IMR-90 (cell line): ENCODE results near the gene SEL1L2. TPM values are rescaled to one million over a fixed set of nuclear protein-coding genes. Genes with fewer than 3 reads are reported as not detected.

Experiments used
- ATAC-seq: fragments of 200-7000 bp; cut with Tn5 transposase; 2 replicates; pipeline ENCODE4 v1.9.1; 2020; ENCODE audit warnings: low read depth, mild to moderate bottlenecking, moderate library complexity
- BruUV-seq: library from RNA; stranded (reverse); fragments of 400-500 nt; replicated peaks from 2 replicates; lab custom pipeline; 2021; lab: Mats Ljungman, UMichigan
- CTCF ChIA-PET: fragments of 300-600 bp; formaldehyde crosslinking; extraction: SDS; loops from one replicate; lab custom pipeline; 2021; ENCODE audit warnings: antibody characterized with exemption; lab: Yijun Ruan, JAX
- POLR2A ChIA-PET: fragments of 300-600 bp; sonication (Branson Sonifier 250); formaldehyde crosslinking; loops from one replicate; lab custom pipeline; 2022; ENCODE audit warnings: antibody characterized with exemption; ENCODE audit not compliant: unreplicated experiment; lab: Charles Lee
- DNase-seq: peaks from one replicate; pipeline ENCODE4 v3.0.0; 2013
- H2AFZ ChIP-seq: replicated peaks from 2 replicates; pipeline ENCODE3; 2013; ENCODE audit warnings: low read length, mild to moderate bottlenecking; ENCODE audit not compliant: poor library complexity
- H2AK5ac ChIP-seq: 2 replicates; pipeline ENCODE4 v1.6.1; 2013; ENCODE audit warnings: low read depth, low read length, inconsistent platforms
- H2AK9ac ChIP-seq: replicated peaks from 2 replicates; pipeline ENCODE3; 2013; ENCODE audit warnings: mild to moderate bottlenecking, low read depth, low read length, moderate library complexity; ENCODE audit not compliant: poor library complexity
- H2BK120ac ChIP-seq: 2 replicates; pipeline ENCODE4 v1.6.1; 2013; ENCODE audit warnings: low read depth, low read length, inconsistent platforms
- H2BK15ac ChIP-seq: 3 replicates; pipeline ENCODE4 v1.6.1; 2013; ENCODE audit warnings: low read depth, low read length, inconsistent platforms
- H2BK20ac ChIP-seq: 2 replicates; pipeline ENCODE4 v1.6.1; 2013; ENCODE audit warnings: low read depth, mild to moderate bottlenecking, inconsistent platforms, low read length, moderate library complexity
- H2BK5ac ChIP-seq: 2 replicates; pipeline ENCODE4 v1.6.1; 2013; ENCODE audit warnings: mild to moderate bottlenecking, low read depth, low read length, inconsistent platforms; ENCODE audit not compliant: poor library complexity, severe bottlenecking
- H3K14ac ChIP-seq: replicated peaks from 2 replicates; pipeline ENCODE4 v1.6.1; 2013; ENCODE audit warnings: low read depth, low read length, inconsistent platforms
- H3K18ac ChIP-seq: 2 replicates; pipeline ENCODE4 v1.6.1; 2013; ENCODE audit warnings: low read depth, low read length, control low read depth
- H3K23ac ChIP-seq: 2 replicates; pipeline ENCODE4 v1.6.1; 2013; ENCODE audit warnings: low read depth, low read length, inconsistent platforms
- H3K27ac ChIP-seq: 2 replicates; pipeline ENCODE4 v1.5.1; 2013; ENCODE audit warnings: mild to moderate bottlenecking, control low read depth, low read length; ENCODE audit not compliant: insufficient read depth
- H3K27me3 ChIP-seq: 2 replicates; pipeline ENCODE4 v1.6.1; 2013; ENCODE audit warnings: low read length; ENCODE audit not compliant: control insufficient read depth, insufficient read depth
- H3K36me3 ChIP-seq: 2 replicates; pipeline ENCODE4 v1.6.1; 2013; ENCODE audit warnings: low read length, mixed read lengths; ENCODE audit not compliant: control insufficient read depth, insufficient read depth
- H3K4ac ChIP-seq: 2 replicates; pipeline ENCODE4 v1.6.1; 2013; ENCODE audit warnings: low read depth, low read length, inconsistent platforms
- H3K4me1 ChIP-seq: 2 replicates; pipeline ENCODE4 v1.6.1; 2013; ENCODE audit warnings: low read length, mixed read lengths; ENCODE audit not compliant: control insufficient read depth, insufficient read depth
- H3K4me2 ChIP-seq: 2 replicates; pipeline ENCODE4 v1.6.1; 2013; ENCODE audit warnings: low read depth, mild to moderate bottlenecking, control low read depth, low read length, moderate library complexity
- H3K4me3 ChIP-seq: 2 replicates; pipeline ENCODE4 v1.5.1; 2013; ENCODE audit warnings: low read depth, mild to moderate bottlenecking, control low read depth, low read length, moderate library complexity; ENCODE audit not compliant: insufficient read depth
- H3K56ac ChIP-seq: 2 replicates; pipeline ENCODE4 v1.6.1; 2013; ENCODE audit warnings: low read length, inconsistent platforms; ENCODE audit not compliant: insufficient read depth; ENCODE audit errors: extremely low read depth
- H3K79me1 ChIP-seq, 2 experiments: 2 replicates each; pipeline ENCODE4 v1.6.1; 2013; ENCODE audit warnings: low read length in 2 of 2, inconsistent platforms in 1 of 2, low read depth in 1 of 2
- H3K9ac ChIP-seq: 2 replicates; pipeline ENCODE4 v1.6.1; 2013; ENCODE audit warnings: low read depth, low read length, control low read depth
- H3K9me1 ChIP-seq: 2 replicates; pipeline ENCODE4 v1.6.1; 2013; ENCODE audit warnings: low read length, inconsistent platforms; ENCODE audit not compliant: insufficient read depth
- H3K9me3 ChIP-seq: 2 replicates; pipeline ENCODE4 v1.6.1; 2013; ENCODE audit warnings: low read length; ENCODE audit not compliant: control insufficient read depth, insufficient read depth
- H4K20me1 ChIP-seq: 2 replicates; pipeline ENCODE4 v1.6.1; 2013; ENCODE audit warnings: low read length, inconsistent platforms; ENCODE audit not compliant: insufficient read depth
- H4K5ac ChIP-seq: 2 replicates; pipeline ENCODE4 v1.6.1; 2013; ENCODE audit warnings: mild to moderate bottlenecking, low read depth, low read length, control low read depth
- H4K8ac ChIP-seq, 2 experiments: 2 replicates each; pipeline ENCODE4 v1.6.1; 2013; ENCODE audit warnings: low read depth in 2 of 2, low read length in 2 of 2, control low read depth in 1 of 2, inconsistent platforms in 1 of 2
- H4K91ac ChIP-seq: 2 replicates; pipeline ENCODE4 v1.6.1; 2013; ENCODE audit warnings: low read depth, low read length, inconsistent platforms; ENCODE audit not compliant: insufficient read depth
- BHLHE40 ChIP-seq: fragments of 150-350 bp; IDR thresholded peaks from 2 replicates; pipeline ENCODE4 v1.6.1; 2016; ENCODE audit warnings: mild to moderate bottlenecking, low read depth, low read length
- CEBPB ChIP-seq: IDR thresholded peaks from 2 replicates; pipeline ENCODE4 v1.6.1; 2012; ENCODE audit warnings: low read depth, low read length, improper control_type of control experiment
- CHD1 ChIP-seq: IDR thresholded peaks from 2 replicates; pipeline ENCODE4 v1.6.1; 2012; ENCODE audit warnings: low read depth, low read length, improper control_type of control experiment
- CTCF ChIP-seq: conservative IDR thresholded peaks from 2 replicates; pipeline ENCODE4 v1.5.1; 2012; ENCODE audit warnings: mild to moderate bottlenecking, low read depth, low read length, improper control_type of control experiment
- FOS ChIP-seq: fragments of 150-350 bp; IDR thresholded peaks from 2 replicates; pipeline ENCODE4 v1.6.1; 2016; ENCODE audit warnings: low read depth, low read length
- MAFK ChIP-seq: IDR thresholded peaks from 2 replicates; pipeline ENCODE4 v1.6.1; 2012; ENCODE audit warnings: low read depth, low read length, improper control_type of control experiment
- MAZ ChIP-seq: IDR thresholded peaks from 2 replicates; pipeline ENCODE4 v1.6.1; 2012; ENCODE audit warnings: low read depth, mild to moderate bottlenecking, low read length, improper control_type of control experiment, moderate library complexity, borderline replicate concordance
- MXI1 ChIP-seq: IDR thresholded peaks from 2 replicates; pipeline ENCODE4 v1.6.1; 2012; ENCODE audit warnings: low read depth, mild to moderate bottlenecking, low read length, moderate library complexity, borderline replicate concordance
- NFE2L2 ChIP-seq: fragments of 150-350 bp; IDR thresholded peaks from 2 replicates; pipeline ENCODE4 v1.6.1; 2016; ENCODE audit warnings: low read depth, mild to moderate bottlenecking, low read length
- POLR2A ChIP-seq: IDR thresholded peaks from 2 replicates; pipeline ENCODE4 v1.6.1; 2012; ENCODE audit warnings: mild to moderate bottlenecking, low read depth, low read length
- RAD21 ChIP-seq: IDR thresholded peaks from 2 replicates; pipeline ENCODE4 v1.6.1; 2012; ENCODE audit warnings: low read length, improper control_type of control experiment
- RCOR1 ChIP-seq: IDR thresholded peaks from 2 replicates; pipeline ENCODE4 v1.6.1; 2012; ENCODE audit warnings: mild to moderate bottlenecking, low read length, improper control_type of control experiment; ENCODE audit not compliant: insufficient replicate concordance
- RFX5 ChIP-seq: IDR thresholded peaks from 2 replicates; pipeline ENCODE4 v1.8.0; 2012; ENCODE audit warnings: low read depth, mild to moderate bottlenecking, low read length, moderate library complexity
- SMC3 ChIP-seq: fragments of 150-350 bp; IDR thresholded peaks from 2 replicates; pipeline ENCODE4 v1.6.1; 2016; ENCODE audit warnings: low read depth, mild to moderate bottlenecking, antibody characterized with exemption, low read length, moderate library complexity
- USF2 ChIP-seq: fragments of 150-350 bp; IDR thresholded peaks from 2 replicates; pipeline ENCODE4 v1.6.1; 2017; ENCODE audit warnings: mild to moderate bottlenecking, antibody characterized with exemption, low read length, low read depth
- WGBS, 2 experiments: methylation state at CpG; one replicate each; pipeline versions ENCODE4 v1.1.5 to v1.1.7; 2013; ENCODE audit warnings: missing lambda C conversion rate in 2 of 2; ENCODE audit not compliant: insufficient read length in 1 of 2; ENCODE audit errors: extremely low coverage in 2 of 2; 5-methylcytosine and 5-hydroxymethylcytosine counted together
- dilution Hi-C: fragments of 300-500 bp; cut with HindIII; formaldehyde crosslinking; loops from one replicate; pipeline ENCODE4 v1.14.3; 2018; ENCODE audit warnings: low sequenced_read_pairs; ENCODE audit not compliant: unreplicated experiment
- in situ Hi-C: fragments of 300-500 bp; cut with MboI; formaldehyde crosslinking; loops from 3 replicates; pipeline ENCODE4 v1.14.3; 2019; ENCODE audit warnings: low sequenced_read_pairs, inconsistent platforms, mixed read lengths
- intact Hi-C: fragments of 100-400 bp; cut with micrococcal nuclease; formaldehyde crosslinking; loops from 2 replicates; pipeline ENCODE4 v1.10.0; 2022
- polyA plus RNA-seq, 3 experiments: library from polyadenylated mRNA; depleted of rRNA; stranded (reverse); fragments of >200 nt; gene quantifications; 2 replicates each; pipeline ENCODE4 v1.2.3, GENCODE V29; 2012; ENCODE audit warnings: low replicate concordance in 1 of 3
- total RNA-seq: library from RNA; depleted of rRNA; stranded (reverse); fragments of >200 nt; gene quantifications from 2 replicates; pipeline ENCODE4 v1.2.3, GENCODE V29; 2012
- TF ChIP-seq, protein P1 (sequence below): fragments of 150-350 bp; IDR thresholded peaks from 2 replicates; pipeline ENCODE4 v1.6.1; 2016; ENCODE audit warnings: low read depth, mild to moderate bottlenecking, low read length, moderate library complexity, borderline replicate concordance

Gene SEL1L2
- total and polyA plus RNA-seq, 2 of the 4 experiments (the other 2 are of a cell fraction), result not detected

GRCh38 chr20:13838664-13839063 is 151.8 kb downstream of the SEL1L2 start:
- H3K9me1 ChIP-seq, result no peaks in the 10 kb centered on the region
- H2AK9ac ChIP-seq, result no peak overlapping the region
- no peaks in the 10 kb centered on the region for H3K36me3 ChIP-seq
- no peak overlapping the region for H3K4ac ChIP-seq
- H3K4me2 ChIP-seq, result no peak overlapping the region
- no peaks in the 10 kb centered on the region for H3K4me1 ChIP-seq
- H2BK20ac ChIP-seq, result no peak overlapping the region
- H2BK120ac ChIP-seq, result no peak overlapping the region
- no peak overlapping the region for H2AFZ ChIP-seq
- H3K27ac ChIP-seq, result no peak overlapping the region
- no peaks in the 10 kb centered on the region for H3K79me1 ChIP-seq
- ChIA-PET POLR2A (no interaction called here), CTCF (no interaction called here)
- H4K20me1 ChIP-seq, result no peaks in the 10 kb centered on the region
- no peaks in the 10 kb centered on the region; the same call in 1 of the 2 replicates for H3K27me3 ChIP-seq
- no peak overlapping the region for H4K5ac ChIP-seq
- ATAC-seq, result no peak
- H4K91ac ChIP-seq, result no peak overlapping the region
- WGBS, 2 experiments, result no CpG with 5 or more reads among the region's 7 CpGs
- H3K4me3 ChIP-seq, result no peak overlapping the region
- no peak overlapping the region for H2AK5ac ChIP-seq
- in situ Hi-C loops (no loop called here), dilution Hi-C loops (no loop called here), intact Hi-C loops (no loop called here)
- no peaks in the 10 kb centered on the region for H3K9me3 ChIP-seq
- no peak for DNase-seq
- BruUV-seq, result no TSS peak
- no peak overlapping the region for H3K23ac ChIP-seq
- no peak overlapping the region for H3K18ac ChIP-seq
- H4K8ac ChIP-seq, result no peak overlapping the region
- no peak overlapping the region for H3K14ac ChIP-seq
- H3K56ac ChIP-seq, result no peak overlapping the region
- TF ChIP-seq MXI1 (no peak), CEBPB (no peak), BHLHE40 (no peak), RCOR1 (no peak), CHD1 (no peak), USF2 (no peak), NFE2L2 (no peak), RAD21 (no peak), MAFK (no peak), FOS (no peak), SMC3 (no peak), MAZ (no peak), RFX5 (no peak), POLR2A (no peak), CTCF (no peak)
- TF ChIP-seq, protein P1, sequence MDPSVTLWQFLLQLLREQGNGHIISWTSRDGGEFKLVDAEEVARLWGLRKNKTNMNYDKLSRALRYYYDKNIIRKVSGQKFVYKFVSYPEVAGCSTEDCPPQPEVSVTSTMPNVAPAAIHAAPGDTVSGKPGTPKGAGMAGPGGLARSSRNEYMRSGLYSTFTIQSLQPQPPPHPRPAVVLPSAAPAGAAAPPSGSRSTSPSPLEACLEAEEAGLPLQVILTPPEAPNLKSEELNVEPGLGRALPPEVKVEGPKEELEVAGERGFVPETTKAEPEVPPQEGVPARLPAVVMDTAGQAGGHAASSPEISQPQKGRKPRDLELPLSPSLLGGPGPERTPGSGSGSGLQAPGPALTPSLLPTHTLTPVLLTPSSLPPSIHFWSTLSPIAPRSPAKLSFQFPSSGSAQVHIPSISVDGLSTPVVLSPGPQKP, result no peak
- H2BK5ac ChIP-seq, result no peak overlapping the region
- H2BK15ac ChIP-seq, result no peak overlapping the region
- no peak overlapping the region for H3K9ac ChIP-seq
